ENCODE measurements around the gene STPG2.
"Not testable (repeated sequence)": the region's sequence is repeated elsewhere in the genome, so short reads cannot be mapped to it uniquely, and the experiment has no call there.

STPG2 gene

DNA sequence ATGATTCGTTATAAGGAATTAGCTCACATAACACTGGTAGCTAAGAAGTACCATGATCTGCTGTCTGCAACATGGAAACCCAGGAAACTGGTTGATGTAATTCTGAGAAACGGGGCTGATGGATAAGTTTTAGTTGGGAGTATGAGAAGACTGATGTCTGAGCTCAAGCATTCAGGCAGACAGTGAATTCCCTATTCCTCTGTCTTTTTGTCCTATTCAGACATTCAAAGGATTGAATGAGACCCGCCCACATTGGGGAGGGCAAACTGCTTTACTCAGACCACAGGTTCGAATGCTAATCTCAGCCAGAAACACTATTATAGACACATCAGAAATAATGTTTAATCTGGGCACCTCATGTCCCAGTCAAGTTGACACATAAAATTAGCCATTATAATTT lies 515.5 kb downstream of the STPG2 start:
- no peak for DNase-seq

DNA sequence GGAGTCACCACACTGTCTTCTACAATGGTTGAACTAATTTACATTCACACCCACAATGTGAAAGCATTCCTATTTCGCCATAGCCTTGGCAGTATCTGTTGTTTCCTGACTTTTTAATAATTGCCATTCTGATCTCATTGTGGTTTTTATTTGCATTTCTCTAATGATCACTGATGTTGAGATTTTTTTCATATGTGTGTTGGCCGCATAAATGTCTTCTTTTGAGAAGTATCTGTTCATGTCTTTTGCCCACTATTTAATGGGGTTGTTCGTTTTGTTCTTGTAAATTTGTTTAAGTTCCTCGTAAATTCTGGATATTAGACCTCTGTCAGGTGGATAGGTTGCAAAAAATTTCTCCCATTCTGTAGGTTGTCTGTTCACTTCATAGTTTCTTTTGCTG lies 519.1 kb downstream of the STPG2 start:
- no peak for DNase-seq

DNA sequence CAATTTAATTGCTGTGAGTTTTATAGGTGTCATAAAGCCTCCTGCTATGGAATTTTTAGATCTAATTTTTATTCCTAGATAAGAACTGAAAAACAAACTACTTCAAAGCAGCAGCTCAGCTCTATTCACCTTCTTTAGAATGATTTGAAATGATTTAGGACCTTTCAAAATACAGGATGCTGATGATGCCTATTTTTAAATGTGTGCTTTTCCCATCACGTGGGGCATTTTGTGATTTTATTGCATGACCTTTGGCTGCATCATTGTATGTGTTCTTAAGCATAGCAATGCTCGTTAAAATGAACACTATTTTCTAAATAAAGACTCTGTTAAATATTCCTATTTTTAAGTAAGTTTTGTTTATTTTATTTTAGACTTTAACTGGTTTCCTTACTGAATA lies 537.3 kb downstream of the STPG2 start:
- DNase-seq: no peak

DNA sequence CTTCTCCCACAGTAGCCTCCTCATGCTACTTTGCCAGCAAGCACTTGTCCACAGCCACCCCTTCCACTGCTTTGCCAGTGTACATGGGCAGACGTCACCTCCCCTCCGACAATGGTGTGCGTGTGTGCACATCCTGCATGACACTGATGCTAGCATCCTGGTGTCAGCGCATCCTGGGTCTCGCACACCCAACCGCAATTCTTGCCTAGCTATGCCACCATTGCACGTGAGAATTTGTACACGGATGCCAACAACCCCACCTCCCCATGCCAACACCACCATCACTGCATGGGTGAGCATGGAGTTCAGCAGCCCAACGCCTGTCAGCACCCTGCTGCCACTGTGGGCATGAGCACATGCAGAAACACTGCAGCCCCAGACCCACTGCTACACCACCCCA lies 550.0 kb downstream of the STPG2 start:
- no peak for DNase-seq

DNA sequence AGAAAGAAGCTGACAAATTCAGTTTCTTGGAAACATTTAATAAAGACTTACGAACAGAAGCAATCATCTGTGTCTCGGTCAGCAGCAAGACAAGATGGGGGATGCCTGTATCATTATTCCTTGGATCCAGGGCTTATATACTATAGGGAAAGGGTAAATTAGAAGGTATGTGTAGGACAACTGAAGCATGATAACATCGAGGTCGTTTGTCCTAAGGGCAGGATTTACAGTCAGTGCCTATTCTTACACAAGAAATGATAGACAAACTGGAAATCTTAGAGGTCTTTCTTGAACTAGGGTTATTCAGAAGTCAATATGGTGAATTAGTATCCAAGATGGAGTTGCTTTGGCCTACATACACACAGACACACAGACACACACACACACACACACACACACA lies 553.0 kb downstream of the STPG2 start:
- DNase-seq: no peak

DNA sequence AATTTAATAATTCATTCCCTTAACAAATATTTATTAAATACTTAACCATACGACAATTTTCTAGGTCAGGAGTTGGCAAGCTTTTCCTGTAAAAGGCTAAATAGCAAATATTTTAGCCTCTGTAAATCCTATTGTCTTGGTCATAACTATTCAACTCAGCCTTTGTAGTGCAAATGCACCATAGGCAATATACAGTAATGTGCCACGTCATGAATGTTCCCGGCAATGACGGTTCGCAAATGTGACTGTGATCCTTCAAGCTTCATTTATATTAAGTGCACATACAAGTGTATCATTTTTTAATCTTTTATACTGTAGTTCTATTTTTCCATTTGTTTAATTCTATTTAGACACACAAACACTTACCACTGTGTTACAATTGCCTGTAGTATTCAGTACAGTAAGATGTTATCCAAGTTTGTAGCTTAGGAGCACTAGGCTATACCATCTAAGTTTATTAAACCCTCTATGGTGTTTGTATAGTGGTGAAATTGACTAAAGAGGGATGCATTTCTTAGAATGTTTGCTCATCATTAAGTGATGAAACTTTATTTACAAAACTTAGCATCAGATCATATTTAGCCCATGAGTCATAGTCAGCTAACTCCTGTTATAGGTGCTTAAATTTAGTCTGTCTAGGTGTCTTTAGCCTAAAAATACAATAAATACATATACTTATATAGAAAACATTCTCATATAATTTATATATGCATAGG lies 553.6 kb downstream of the STPG2 start:
- DNase-seq: no peak

DNA sequence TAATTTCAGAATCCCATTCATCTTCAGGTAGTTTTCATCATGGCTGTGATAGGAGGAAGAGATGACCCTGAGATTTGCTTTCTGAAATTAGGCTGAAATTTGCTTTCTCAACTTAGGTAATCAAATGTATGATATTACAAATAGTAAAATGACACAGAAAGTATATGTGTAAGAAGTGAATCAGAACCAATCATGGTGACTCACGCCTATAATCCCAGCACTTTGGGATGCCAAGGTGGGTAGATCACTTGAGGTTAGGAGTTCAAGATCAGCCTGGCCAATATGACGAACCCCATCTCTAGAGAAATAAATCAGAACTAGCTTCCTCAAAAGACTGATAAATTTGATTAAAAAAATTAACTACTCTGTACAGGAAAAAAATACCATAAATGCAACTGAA lies 555.4 kb downstream of the STPG2 start:
- no peak for DNase-seq

DNA sequence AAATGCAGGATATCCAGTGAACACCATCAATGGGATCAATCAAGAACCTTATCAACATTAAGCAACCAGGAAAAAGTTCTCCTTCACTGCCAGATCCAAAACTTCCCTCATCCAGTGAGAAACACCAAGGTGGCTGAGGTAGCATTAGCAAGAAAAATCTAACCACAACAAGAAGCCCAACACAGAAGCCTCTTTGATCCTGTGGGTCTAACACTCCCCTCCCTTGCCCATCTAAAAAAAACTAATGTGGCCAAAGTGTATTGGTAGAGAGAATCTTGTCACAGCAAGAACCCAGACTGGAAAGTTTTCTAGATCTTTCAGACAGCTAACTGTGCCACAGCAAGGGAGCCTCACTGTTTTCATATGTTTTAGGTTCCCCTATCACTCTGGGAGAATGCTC lies 558.0 kb downstream of the STPG2 start:
- DNase-seq: no peak

DNA sequence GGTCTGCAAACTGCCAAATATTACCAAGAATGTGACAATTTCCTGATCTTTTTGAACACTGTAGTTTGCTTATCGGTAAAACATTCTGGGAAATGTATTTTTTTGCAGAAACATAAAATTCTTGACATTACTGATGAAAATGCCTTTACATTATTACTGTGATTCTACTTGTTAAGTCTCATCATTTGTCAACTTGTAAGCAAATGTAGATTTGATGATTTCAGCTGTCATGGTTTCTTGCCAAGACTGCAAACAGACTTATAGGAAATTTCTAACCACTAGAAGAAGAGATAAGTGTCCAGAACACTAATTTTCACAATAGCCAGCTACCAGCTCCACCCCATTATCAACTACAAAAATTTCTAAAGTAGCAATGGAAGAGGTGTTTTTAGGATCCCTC lies 560.4 kb downstream of the STPG2 start:
- DNase-seq: no peak

DNA sequence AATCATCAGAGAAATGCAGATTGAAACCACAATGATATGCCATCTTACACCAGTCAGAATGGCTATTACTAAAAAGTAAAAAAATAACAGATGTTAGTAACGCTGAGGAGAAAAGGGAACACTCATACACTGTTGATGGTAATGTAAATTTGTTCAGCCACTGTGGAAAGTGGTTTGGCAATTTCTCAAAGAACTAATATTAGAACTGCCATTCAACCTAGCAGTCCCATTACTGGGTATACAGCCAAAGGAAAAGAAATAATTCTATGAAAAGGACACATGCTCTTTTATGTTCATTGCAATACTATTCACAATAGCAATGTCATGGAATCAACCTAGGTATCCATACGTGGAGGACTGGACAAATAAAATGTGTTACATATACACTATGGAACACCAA lies 566.3 kb downstream of the STPG2 start:
- no peak for DNase-seq

DNA sequence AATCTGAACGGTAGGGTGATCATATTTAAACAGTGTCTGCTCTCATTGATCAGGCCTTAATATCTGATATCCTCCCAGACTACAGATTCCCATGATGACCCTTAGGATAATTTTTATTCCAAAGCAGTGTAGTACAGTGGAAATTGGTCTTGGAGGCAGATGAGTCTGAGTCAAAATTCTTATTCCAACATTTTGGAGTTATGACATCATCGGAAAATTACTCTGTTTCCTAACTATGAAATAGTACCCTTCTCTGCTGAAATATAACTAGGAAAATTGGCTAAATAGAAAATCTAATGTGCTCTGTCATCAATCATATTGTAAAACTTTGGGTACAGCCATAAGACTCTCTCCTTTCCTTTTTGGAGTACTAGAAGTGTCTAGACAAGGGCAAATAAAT lies 583.3 kb downstream of the STPG2 start:
- DNase-seq: no peak

DNA sequence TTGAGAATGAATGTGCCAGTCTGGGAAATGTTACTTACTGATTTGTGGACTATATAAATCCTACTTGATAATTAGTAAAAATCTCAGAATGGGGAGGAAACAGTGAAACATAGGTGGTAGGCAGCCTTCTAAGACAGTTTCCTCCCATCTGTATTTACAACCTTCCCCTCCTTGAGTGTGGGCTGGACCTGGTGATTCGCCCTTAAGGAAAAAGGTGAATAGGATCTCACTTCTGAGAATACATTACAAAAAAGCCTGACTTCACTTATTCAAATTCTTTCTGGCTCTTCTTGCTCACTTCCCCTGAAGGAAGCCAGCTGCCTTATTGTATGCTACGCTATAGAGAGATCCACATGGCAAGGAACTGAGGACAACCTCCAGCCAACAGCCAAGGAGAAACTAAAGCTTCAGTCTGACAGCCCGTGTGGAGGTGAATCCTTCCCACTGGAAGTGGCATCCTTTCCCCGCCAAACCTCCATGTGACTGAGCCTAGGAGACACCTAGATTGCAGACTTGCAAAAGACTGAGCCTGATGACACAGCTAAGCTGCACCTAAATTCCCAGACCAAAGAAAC lies 585.0 kb downstream of the STPG2 start:
- no peak for DNase-seq

DNA sequence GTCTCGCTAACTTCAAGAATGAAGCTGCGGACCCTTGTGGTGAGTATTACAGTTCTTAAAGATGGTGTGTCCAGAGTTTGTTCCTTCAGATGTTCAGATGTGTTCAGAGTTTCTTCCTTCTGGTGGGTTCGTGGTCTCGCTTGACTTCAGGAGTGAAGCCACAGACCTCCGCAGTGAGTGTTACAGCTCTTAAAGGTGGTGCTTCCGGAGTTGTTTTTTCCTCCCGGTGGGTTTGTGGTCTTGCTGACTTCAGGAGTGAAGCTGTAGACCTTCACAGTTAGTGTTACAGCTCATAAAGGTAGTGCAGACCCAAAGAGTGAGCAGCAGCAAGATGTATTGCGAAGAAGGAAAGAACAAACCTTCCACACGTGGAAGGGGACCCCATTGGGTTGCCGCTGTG lies 592.6 kb downstream of the STPG2 start:
- not testable (repeated sequence) for DNase-seq

DNA sequence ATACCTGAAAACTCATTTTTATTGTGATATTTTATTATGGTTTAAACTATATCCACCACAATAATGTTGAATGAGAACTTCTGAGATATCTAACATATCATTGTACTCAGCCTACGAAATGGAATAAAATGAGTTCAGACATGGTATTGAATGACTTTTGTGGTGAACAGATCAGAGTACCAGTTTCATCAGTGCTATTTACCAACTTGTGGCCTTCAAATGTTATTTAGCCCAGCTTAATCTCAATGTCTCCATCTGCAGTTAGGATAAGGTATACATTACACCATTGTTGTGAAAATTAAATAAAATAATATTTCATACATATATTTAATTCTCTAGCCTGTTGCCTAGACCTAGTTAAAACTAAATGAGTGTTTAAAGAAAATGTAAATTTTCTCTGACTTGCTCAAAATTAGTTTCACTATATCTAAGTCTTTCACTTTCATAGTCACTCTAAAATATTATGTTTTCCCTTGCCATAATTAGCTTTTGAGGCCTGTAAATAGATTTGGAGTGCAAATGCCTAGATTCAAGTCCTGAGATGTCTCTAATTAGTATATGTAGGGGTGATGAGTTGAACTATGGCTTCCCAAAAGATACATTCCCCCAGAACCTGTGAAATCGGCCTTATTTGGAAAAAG lies 594.2 kb downstream of the STPG2 start:
- no peak for DNase-seq

DNA sequence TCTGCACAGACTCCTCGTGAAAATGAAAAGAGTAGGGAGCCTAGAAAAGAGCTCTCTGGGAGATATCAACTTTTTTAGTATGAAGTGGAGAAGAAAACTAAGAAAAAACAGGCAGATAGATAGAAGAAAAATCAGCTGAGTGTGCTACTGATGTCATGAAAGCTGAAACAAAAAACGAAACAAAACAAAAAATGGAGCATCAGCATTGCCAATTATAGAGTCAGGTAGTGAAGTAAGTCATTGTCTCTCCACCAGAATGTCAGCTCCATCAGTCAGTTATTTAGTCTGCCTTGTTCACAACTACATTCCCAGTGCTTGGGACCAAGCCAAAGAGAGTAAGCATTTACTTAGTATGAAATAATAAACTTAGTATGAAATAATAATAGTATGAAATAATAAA lies 595.1 kb downstream of the STPG2 start:
- no peak for DNase-seq

DNA sequence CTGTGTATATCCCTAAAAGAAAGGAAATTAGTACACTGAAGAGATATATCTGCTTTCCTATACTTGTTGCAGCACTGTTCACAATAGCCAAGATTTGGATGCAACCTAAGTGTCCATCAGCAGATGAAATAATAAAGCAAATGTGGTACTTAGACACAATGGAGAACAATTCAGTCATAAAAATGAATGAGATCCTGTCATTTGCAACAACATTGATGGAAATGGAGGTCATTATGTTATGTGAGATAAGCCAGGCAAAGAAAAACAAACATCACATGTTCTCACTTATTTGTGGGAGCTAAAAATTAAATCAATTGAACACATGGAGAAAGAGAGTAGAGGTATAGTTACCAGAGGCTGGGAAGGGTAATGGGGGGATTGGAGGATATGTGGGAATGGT lies 611.9 kb downstream of the STPG2 start:
- no peak for DNase-seq

DNA sequence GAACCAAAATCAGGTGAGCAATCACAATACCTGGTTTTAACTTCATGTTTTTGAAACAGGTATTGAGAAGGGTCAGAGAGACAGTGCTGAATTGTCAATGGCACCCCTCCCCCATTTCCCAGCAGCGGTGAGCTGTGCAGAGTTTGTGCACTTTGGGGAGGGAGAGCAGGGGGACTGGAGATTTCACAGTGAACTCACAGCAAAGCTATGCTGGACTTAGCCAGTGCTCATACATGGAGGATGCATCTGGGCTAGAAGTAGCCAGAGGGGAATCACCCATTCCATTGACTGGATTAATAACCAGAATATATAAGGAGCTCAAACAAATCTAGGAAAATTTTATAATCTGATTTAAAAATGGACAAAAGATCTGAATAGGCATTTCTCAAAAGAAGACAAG lies 612.6 kb downstream of the STPG2 start:
- no peak for DNase-seq

DNA sequence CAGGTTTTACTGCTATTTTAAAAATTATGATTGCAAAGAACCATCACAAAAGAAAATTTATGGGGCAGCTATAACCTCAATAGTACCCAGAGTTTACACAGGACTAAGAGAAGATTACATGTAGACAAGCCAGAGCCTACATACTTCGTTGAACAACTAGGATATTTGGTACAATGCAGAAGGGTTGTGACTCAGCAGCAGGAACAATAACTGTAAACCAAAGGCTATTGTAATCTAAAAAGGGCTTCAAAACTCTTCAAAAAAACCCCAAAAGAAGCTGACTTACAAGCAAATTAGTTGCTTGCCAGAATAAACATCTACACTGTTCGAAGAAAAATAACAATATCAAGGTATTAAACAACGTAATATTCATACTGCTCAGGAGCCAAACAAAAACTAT lies 618.0 kb downstream of the STPG2 start:
- no peak for DNase-seq

DNA sequence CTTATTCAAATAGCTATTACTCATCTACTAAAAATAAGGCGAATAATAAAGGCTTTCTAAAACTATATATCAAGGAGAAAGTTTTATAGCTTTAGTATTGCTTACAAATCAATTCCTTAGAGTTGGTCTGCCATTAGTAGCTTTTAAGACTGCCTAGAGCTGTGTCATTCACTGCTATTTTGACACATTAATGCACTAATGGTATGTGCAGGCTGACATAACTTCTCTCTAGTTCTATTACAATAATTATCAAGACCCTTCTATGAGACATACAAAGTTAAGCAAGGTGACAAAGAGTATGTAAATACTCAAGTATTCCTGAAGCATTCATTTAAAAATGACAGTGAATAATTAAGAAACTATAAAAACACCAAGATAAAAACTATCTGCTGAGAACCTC lies 625.3 kb downstream of the STPG2 start:
- no peak for DNase-seq

DNA sequence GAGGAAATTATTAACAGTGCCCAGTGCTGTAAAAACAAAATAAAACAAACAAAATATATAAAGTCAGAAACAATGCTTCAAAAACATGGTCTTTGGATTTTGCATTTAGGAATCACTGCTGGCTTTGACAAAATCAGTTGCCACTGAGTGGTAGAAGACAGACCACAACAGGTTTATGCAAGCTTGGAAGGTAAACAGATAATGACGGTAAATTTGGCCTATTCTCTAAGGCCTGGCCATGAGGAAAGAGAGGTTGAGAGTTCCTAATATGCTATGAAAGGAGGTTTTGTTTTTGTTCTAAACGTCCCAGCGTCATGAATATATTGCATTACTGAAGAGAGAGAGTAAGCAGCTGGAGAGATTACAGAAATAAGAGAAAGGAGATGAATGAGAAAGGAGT lies 629.4 kb downstream of the STPG2 start:
- no peak for DNase-seq
